Thoracic aorta (tissue), 2 donors: Measurements from ENCODE around the gene EPSTI1. TPM values are rescaled to one million over a fixed set of nuclear protein-coding genes. Genes with fewer than 3 reads are reported as not detected.

Experiments
- ATAC-seq: fragments of 150-250 bp; one replicate; pipeline ENCODE4 v1.8.0; 2017; ENCODE audit warnings: low read depth; ENCODE audit not compliant: insufficient number of reproducible peaks, low FRiP score
- DNase-seq: peaks from one replicate; pipeline ENCODE4 v3.0.0-alpha.2; 2020; ENCODE audit warnings: low spot score
- H3K27ac ChIP-seq, 2 donors: fragments of 200-600 bp; sonication (generic); 1 replicate in 1 of 2; 2 replicates in 1 of 2; pipeline ENCODE4 v1.5.1; 2016; ENCODE audit warnings: mild to moderate bottlenecking in 2 of 2, moderate library complexity in 2 of 2
- H3K27me3 ChIP-seq: fragments of 200-600 bp; sonication (generic); replicated peaks from 2 replicates; pipeline ENCODE4 v1.6.0; 2016; ENCODE audit warnings: mild to moderate bottlenecking; ENCODE audit not compliant: insufficient read depth
- H3K36me3 ChIP-seq: fragments of 200-600 bp; sonication (generic); one replicate; pipeline ENCODE4 v1.5.1; 2016
- H3K4me1 ChIP-seq, 2 donors: fragments of 200-600 bp; sonication (generic); 1 replicate in 1 of 2; 2 replicates in 1 of 2; pipeline versions ENCODE4 v1.5.1 to v1.6.0; 2016; ENCODE audit warnings: low read depth in 2 of 2, mild to moderate bottlenecking in 1 of 2; ENCODE audit not compliant: control insufficient read depth in 1 of 2
- H3K4me3 ChIP-seq: fragments of 200-600 bp; sonication (generic); 2 replicates; pipeline ENCODE4 v1.5.1; 2016; ENCODE audit warnings: mild to moderate bottlenecking
- H3K9me3 ChIP-seq: fragments of 200-600 bp; sonication (generic); 2 replicates; pipeline ENCODE4 v1.5.1; 2016
- CTCF ChIP-seq: fragments of 200-600 bp; sonication (generic); IDR thresholded peaks from one replicate; pipeline ENCODE4 v1.5.1; 2019; ENCODE audit warnings: antibody characterized with exemption
- total RNA-seq, 2 donors: library from RNA; depleted of rRNA; stranded (reverse); fragments of >200 nt; gene quantifications; one replicate each; pipeline versions ENCODE4 v1.1.0 to v1.2.3, GENCODE V29; 2016

EPSTI1 gene
- total RNA-seq, 2 donors from 2014 or later, result 4.0 to 7.9 TPM

- ATAC-seq (no peak), DNase-seq (no peak)
- Histone ChIP-seq H3K9me3 (no peaks in the 10 kb centered on the region), H3K4me1 (no peaks in the 10 kb centered on the region), H3K27ac (no peak overlapping the region), H3K27me3 (no peaks in the 10 kb centered on the region), H3K4me3 (no peak overlapping the region), H3K36me3 (no peaks in the 10 kb centered on the region)
- TF ChIP-seq CTCF, result no peak
Observed at GRCh38 chr13:42878721-42879120, 113.3 kb downstream of the EPSTI1 start.

GRCh38 chr13:42876887-42877545 lies 115.0 kb downstream of the EPSTI1 start:
- no peak for ATAC-seq
- no peak for TF ChIP-seq CTCF
- no peaks in the 10 kb centered on the region for H3K27me3 ChIP-seq
- H3K4me3 ChIP-seq, result no peak overlapping the region
- H3K4me1 ChIP-seq, result no peaks in the 10 kb centered on the region
- H3K36me3 ChIP-seq, result no peaks in the 10 kb centered on the region
- no peak overlapping the region for H3K27ac ChIP-seq
- no peaks in the 10 kb centered on the region for H3K9me3 ChIP-seq
- no peak for DNase-seq

GRCh38 chr13:42876270-42876714 lies 115.7 kb downstream of the EPSTI1 start:
- Histone ChIP-seq H3K4me1 (no peaks in the 10 kb centered on the region), H3K36me3 (no peaks in the 10 kb centered on the region), H3K27ac (no peak overlapping the region), H3K4me3 (no peak overlapping the region), H3K9me3 (no peaks in the 10 kb centered on the region), H3K27me3 (no peaks in the 10 kb centered on the region)
- DNase-seq, result no peak
- TF ChIP-seq CTCF, result no peak
- no peak for ATAC-seq

- no peaks in the 10 kb centered on the region for H3K36me3 ChIP-seq
- no peaks in the 10 kb centered on the region for H3K27me3 ChIP-seq
- no peak overlapping the region for H3K27ac ChIP-seq
- ATAC-seq (no peak), DNase-seq (no peak)
- no peaks in the 10 kb centered on the region for H3K4me1 ChIP-seq
- H3K9me3 ChIP-seq, result no peaks in the 10 kb centered on the region
- H3K4me3 ChIP-seq, result no peak overlapping the region
- TF ChIP-seq CTCF, result no peak
Observed at GRCh38 chr13:42875475-42876269, 116.4 kb downstream of the EPSTI1 start.

- H3K27ac ChIP-seq, result no peak overlapping the region
- TF ChIP-seq CTCF, result no peak
- H3K4me3 ChIP-seq, result no peak overlapping the region
- H3K36me3 ChIP-seq, result no peaks in the 10 kb centered on the region
- ATAC-seq (no peak), DNase-seq (no peak)
- H3K27me3 ChIP-seq, result no peaks in the 10 kb centered on the region
- no peaks in the 10 kb centered on the region for H3K9me3 ChIP-seq
- H3K4me1 ChIP-seq, result no peaks in the 10 kb centered on the region
Observed at GRCh38 chr13:42874221-42874620, 117.8 kb downstream of the EPSTI1 start.
